Loucy (cell line): ENCODE results near the gene NBL1.

Experiments
- H2AFZ ChIP-seq: fragments of 200-600 bp; sonication (generic); 2 replicates; pipeline ENCODE4 v1.6.0; 2016; ENCODE audit warnings: antibody characterized with exemption, mild to moderate bottlenecking, low read length, moderate library complexity
- H3F3A ChIP-seq: fragments of 200-600 bp; 2 replicates; pipeline ENCODE4 v1.6.0; 2016; ENCODE audit warnings: antibody characterized with exemption, low read depth, mild to moderate bottlenecking
- H3K27me3 ChIP-seq: fragments of 200-600 bp; sonication (generic); 2 replicates; pipeline ENCODE4 v1.6.1; 2014; ENCODE audit warnings: low read length, mild to moderate bottlenecking; ENCODE audit not compliant: insufficient read depth, poor library complexity, severe bottlenecking
- H3K36me3 ChIP-seq: fragments of 200-600 bp; sonication (generic); 2 replicates; pipeline ENCODE4 v1.6.1; 2016; ENCODE audit warnings: low read length; ENCODE audit not compliant: insufficient read depth
- H3K4me1 ChIP-seq: fragments of 200-600 bp; sonication (generic); 2 replicates; pipeline ENCODE4 v1.5.1; 2014; ENCODE audit warnings: low read length, mild to moderate bottlenecking; ENCODE audit not compliant: insufficient read depth, poor library complexity, severe bottlenecking
- H3K4me2 ChIP-seq: fragments of 200-600 bp; sonication (generic); 2 replicates; pipeline ENCODE4 v1.6.0; 2014; ENCODE audit warnings: antibody characterized with exemption, low read length, low read depth, mild to moderate bottlenecking; ENCODE audit not compliant: poor library complexity, severe bottlenecking
- H3K4me3 ChIP-seq: fragments of 200-600 bp; sonication (generic); 2 replicates; pipeline ENCODE4 v1.5.1; 2014; ENCODE audit warnings: low read length, mild to moderate bottlenecking, mixed read lengths; ENCODE audit not compliant: poor library complexity, severe bottlenecking
- H3K79me2 ChIP-seq: fragments of 200-600 bp; sonication (generic); 2 replicates; pipeline ENCODE4 v1.6.1; 2014; ENCODE audit warnings: low read length; ENCODE audit not compliant: insufficient read depth
- H3K9ac ChIP-seq: fragments of 200-600 bp; sonication (generic); 2 replicates; pipeline ENCODE4 v1.6.0; 2014; ENCODE audit warnings: mild to moderate bottlenecking, low read depth, low read length, moderate library complexity; ENCODE audit not compliant: poor library complexity, severe bottlenecking
- H3K9me2 ChIP-seq: fragments of 200-600 bp; sonication (generic); replicated peaks from 2 replicates; pipeline ENCODE4 v1.6.1; 2016; ENCODE audit warnings: low read depth, low read length, mixed read lengths
- H3K9me3 ChIP-seq: fragments of 200-600 bp; sonication (generic); 2 replicates; pipeline ENCODE4 v1.6.1; 2014; ENCODE audit warnings: mild to moderate bottlenecking, antibody characterized with exemption, low read length, low read depth; ENCODE audit not compliant: insufficient read depth
- H4K20me1 ChIP-seq: fragments of 200-600 bp; sonication (generic); 2 replicates; pipeline ENCODE4 v1.6.0; 2014; ENCODE audit warnings: antibody characterized with exemption, low read length, mild to moderate bottlenecking; ENCODE audit not compliant: insufficient read depth, poor library complexity, severe bottlenecking
- EZH2phosphoT487 ChIP-seq: fragments of 200-600 bp; IDR thresholded peaks from 2 replicates; pipeline ENCODE4 v1.6.1; 2018; ENCODE audit warnings: antibody characterized with exemption, mild to moderate bottlenecking, moderate library complexity, borderline replicate concordance
- TF ChIP-seq, protein P1 (sequence below): fragments of 200-600 bp; sonication (generic); conservative IDR thresholded peaks from 2 replicates; pipeline ENCODE4 v1.5.1; 2014; ENCODE audit warnings: mild to moderate bottlenecking, antibody characterized with exemption, low read length

NBL1 gene

DNA sequence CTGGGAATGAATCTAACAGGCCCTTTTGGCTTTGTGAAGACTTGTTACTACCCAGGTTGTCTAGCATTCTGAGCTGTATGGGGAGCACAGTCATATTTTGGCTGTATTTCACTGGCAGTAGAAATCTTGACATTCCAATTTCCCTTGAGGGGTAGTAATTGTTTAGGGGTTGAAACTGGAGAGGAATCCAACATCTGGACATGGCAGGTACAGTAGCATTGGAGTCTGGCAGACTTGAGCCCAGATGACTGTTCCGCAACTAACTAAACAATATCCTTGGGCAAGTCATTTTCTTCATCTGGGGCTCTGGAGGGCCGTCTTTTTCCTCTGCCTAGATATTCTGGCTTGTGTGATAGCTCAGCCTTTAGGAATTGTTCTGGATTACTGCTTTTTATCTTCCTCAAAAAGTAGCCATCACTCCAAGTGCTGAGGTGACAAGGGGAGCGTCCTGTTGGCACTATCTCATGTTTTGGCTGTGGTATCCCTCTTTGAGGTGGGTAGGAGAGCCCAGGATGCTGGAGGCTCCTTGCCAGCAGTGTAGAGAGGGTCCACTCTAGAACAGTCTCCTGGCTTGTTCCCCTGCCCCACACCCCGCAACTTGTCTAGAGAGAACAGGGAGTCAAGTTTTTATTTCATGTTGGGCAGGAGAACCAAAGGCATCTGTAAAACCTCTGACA is 22.7 kb upstream of the NBL1 start:
- no peak overlapping the region for H3K9ac ChIP-seq
- no peaks in the 10 kb centered on the region for H4K20me1 ChIP-seq
- H3K4me2 ChIP-seq: no peak overlapping the region
- no peaks in the 10 kb centered on the region for H3K79me2 ChIP-seq
- no peak overlapping the region for H2AFZ ChIP-seq
- H3F3A ChIP-seq: no peaks in the 10 kb centered on the region
- no peaks in the 10 kb centered on the region for H3K4me1 ChIP-seq
- H3K36me3 ChIP-seq: peaks cover 13% of the 10 kb centered on the region; the same call in 1 of the 2 replicates
- H3K4me3 ChIP-seq: no peak overlapping the region
- H3K9me2 ChIP-seq: no peaks in the 10 kb centered on the region
- no peaks in the 10 kb centered on the region for H3K27me3 ChIP-seq
- TF ChIP-seq, protein P1, sequence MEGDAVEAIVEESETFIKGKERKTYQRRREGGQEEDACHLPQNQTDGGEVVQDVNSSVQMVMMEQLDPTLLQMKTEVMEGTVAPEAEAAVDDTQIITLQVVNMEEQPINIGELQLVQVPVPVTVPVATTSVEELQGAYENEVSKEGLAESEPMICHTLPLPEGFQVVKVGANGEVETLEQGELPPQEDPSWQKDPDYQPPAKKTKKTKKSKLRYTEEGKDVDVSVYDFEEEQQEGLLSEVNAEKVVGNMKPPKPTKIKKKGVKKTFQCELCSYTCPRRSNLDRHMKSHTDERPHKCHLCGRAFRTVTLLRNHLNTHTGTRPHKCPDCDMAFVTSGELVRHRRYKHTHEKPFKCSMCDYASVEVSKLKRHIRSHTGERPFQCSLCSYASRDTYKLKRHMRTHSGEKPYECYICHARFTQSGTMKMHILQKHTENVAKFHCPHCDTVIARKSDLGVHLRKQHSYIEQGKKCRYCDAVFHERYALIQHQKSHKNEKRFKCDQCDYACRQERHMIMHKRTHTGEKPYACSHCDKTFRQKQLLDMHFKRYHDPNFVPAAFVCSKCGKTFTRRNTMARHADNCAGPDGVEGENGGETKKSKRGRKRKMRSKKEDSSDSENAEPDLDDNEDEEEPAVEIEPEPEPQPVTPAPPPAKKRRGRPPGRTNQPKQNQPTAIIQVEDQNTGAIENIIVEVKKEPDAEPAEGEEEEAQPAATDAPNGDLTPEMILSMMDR: no peak
- TF ChIP-seq EZH2phosphoT487: no peak
- no peaks in the 10 kb centered on the region for H3K9me3 ChIP-seq

DNA sequence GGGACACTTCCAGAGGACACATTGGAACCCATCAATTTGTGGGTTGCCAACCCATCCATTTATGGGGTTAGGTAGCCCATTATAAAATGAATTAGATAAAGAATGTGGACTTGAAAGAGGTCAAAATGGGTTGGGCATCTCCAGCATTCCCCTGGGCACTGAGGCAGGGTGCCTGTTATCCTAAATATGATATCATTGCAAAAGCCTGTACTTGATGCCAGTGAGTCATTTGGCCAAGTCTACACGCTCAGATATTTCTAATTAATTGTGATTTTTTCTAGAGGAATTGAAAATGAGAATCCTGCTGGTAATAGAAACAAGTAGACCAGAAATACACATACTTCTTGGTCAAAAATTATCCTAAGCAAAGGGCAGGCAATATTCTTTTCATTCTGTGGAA is 21.9 kb upstream of the NBL1 start:
- Histone ChIP-seq H3K9ac (no peak overlapping the region), H3K4me1 (no peaks in the 10 kb centered on the region), H3K4me2 (no peak overlapping the region), H3K9me2 (no peaks in the 10 kb centered on the region), H3K4me3 (no peak overlapping the region), H3K9me3 (no peaks in the 10 kb centered on the region), H4K20me1 (no peaks in the 10 kb centered on the region), H3K27me3 (no peaks in the 10 kb centered on the region), H3K36me3 (peaks cover 21% of the 10 kb centered on the region; the same call in 1 of the 2 replicates), H3K79me2 (no peaks in the 10 kb centered on the region), H2AFZ (no peak overlapping the region), H3F3A (no peaks in the 10 kb centered on the region)
- TF ChIP-seq, protein P1: no peak
- no peak for TF ChIP-seq EZH2phosphoT487

DNA sequence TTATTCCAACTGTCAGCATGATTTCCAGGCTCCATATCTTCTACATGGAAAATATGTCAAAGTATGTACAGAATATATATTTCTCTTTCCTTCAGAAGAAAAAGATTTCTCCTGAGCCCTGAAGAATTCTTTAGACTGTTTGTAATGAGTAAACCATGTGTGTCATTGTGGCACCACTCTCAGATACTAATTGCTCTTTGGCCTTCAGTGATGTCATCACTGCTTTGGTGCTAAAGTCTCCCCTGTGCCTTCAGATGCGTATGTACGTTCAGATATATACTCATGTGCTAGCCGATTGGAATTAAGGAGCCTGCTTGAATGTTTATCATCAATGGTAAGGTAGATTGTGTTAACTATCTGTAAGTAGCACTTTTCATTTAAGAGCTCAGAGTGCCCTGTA is 20.6 kb upstream of the NBL1 start:
- no peaks in the 10 kb centered on the region for H3K9me3 ChIP-seq
- no peak overlapping the region for H2AFZ ChIP-seq
- H4K20me1 ChIP-seq: no peaks in the 10 kb centered on the region
- TF ChIP-seq EZH2phosphoT487: no peak
- TF ChIP-seq, protein P1: no peak
- no peaks in the 10 kb centered on the region for H3K4me1 ChIP-seq
- H3K27me3 ChIP-seq: no peaks in the 10 kb centered on the region
- no peak overlapping the region for H3K4me2 ChIP-seq
- H3K36me3 ChIP-seq: peaks cover 24% of the 10 kb centered on the region; the same call in 1 of the 2 replicates
- H3K9me2 ChIP-seq: no peaks in the 10 kb centered on the region
- H3K9ac ChIP-seq: no peak overlapping the region
- no peak overlapping the region for H3K4me3 ChIP-seq
- no peaks in the 10 kb centered on the region for H3K79me2 ChIP-seq
- no peaks in the 10 kb centered on the region for H3F3A ChIP-seq
